Measurements from ENCODE around the gene AFAP1.
A peak's percentile ranks its signal among the peaks of the same experiment; 100 is the strongest.

The AFAP1 gene

GRCh38 chr4:7759216-7759615 is 180.4 kb downstream of the AFAP1 start:
- DNase-seq (ENCODE audit: low read depth in 2 of 3, low spot score in 2 of 3): peak in 1 of 3 experiments; percentile 31

- DNase-seq (ENCODE audit: low read depth in 2 of 3, low spot score in 2 of 3): no peak
Observed at GRCh38 chr4:7758476-7758875, 181.2 kb downstream of the AFAP1 start.

GRCh38 chr4:7757501-7758471 is 181.9 kb downstream of the AFAP1 start:
- no peak for DNase-seq (ENCODE audit: low read depth in 2 of 3, low spot score in 2 of 3)

- no peak for DNase-seq (ENCODE audit: low read depth in 2 of 3, low spot score in 2 of 3)
Observed at GRCh38 chr4:7756561-7757355, 182.9 kb downstream of the AFAP1 start.

- no peak for DNase-seq (ENCODE audit: low read depth in 2 of 3, low spot score in 2 of 3)
Observed at GRCh38 chr4:7756071-7756470, 183.6 kb downstream of the AFAP1 start.

GRCh38 chr4:7755561-7755960 is 184.1 kb downstream of the AFAP1 start:
- no peak for DNase-seq (ENCODE audit: low read depth in 2 of 3, low spot score in 2 of 3)

GRCh38 chr4:7754565-7755262 is 184.9 kb downstream of the AFAP1 start:
- no peak for DNase-seq (ENCODE audit: low read depth in 2 of 3, low spot score in 2 of 3)

- no peak for DNase-seq (ENCODE audit: low read depth in 2 of 3, low spot score in 2 of 3)
Observed at GRCh38 chr4:7753931-7754465, 185.7 kb downstream of the AFAP1 start.

GRCh38 chr4:7753271-7753670 is 186.4 kb downstream of the AFAP1 start:
- DNase-seq (ENCODE audit: low read depth in 2 of 3, low spot score in 2 of 3): no peak

- DNase-seq (ENCODE audit: low read depth in 2 of 3, low spot score in 2 of 3): no peak
Observed at GRCh38 chr4:7752649-7753048, 187.0 kb downstream of the AFAP1 start.

GRCh38 chr4:7750972-7751371 is 188.7 kb downstream of the AFAP1 start:
- DNase-seq (ENCODE audit: low read depth in 2 of 3, low spot score in 2 of 3): no peak

GRCh38 chr4:7750523-7750922 is 189.1 kb downstream of the AFAP1 start:
- DNase-seq (ENCODE audit: low read depth in 2 of 3, low spot score in 2 of 3): no peak

- no peak for DNase-seq (ENCODE audit: low read depth in 2 of 3, low spot score in 2 of 3)
Observed at GRCh38 chr4:7747566-7747965, 192.1 kb downstream of the AFAP1 start.

- DNase-seq (ENCODE audit: low read depth in 2 of 3, low spot score in 2 of 3): no peak
Observed at GRCh38 chr4:7747062-7747385, 192.6 kb downstream of the AFAP1 start.

- DNase-seq (ENCODE audit: low read depth in 2 of 3, low spot score in 2 of 3): no peak
Observed at GRCh38 chr4:7746351-7747061, 193.2 kb downstream of the AFAP1 start.

- no peak for DNase-seq (ENCODE audit: low read depth in 2 of 3, low spot score in 2 of 3)
Observed at GRCh38 chr4:7745301-7745885, 194.3 kb downstream of the AFAP1 start.

GRCh38 chr4:7744142-7744804 is 195.4 kb downstream of the AFAP1 start:
- DNase-seq (ENCODE audit: low read depth in 2 of 3, low spot score in 2 of 3): no peak

- DNase-seq (ENCODE audit: low read depth in 2 of 3, low spot score in 2 of 3): no peak
Observed at GRCh38 chr4:7742807-7743280, 196.8 kb downstream of the AFAP1 start.

GRCh38 chr4:7741946-7742806 is 197.5 kb downstream of the AFAP1 start:
- DNase-seq (ENCODE audit: low read depth in 2 of 3, low spot score in 2 of 3): no peak

Data from activated CD8-positive, alpha-beta memory T cell treated with anti-CD3 and anti-CD28 coated beads for 48 hours (primary cell).